ENCODE results near the gene CRTAP. TPM values are rescaled to one million over a fixed set of nuclear protein-coding genes. Genes with fewer than 3 reads are reported as not detected.

Gene CRTAP
- total RNA-seq, 1 experiment from 2014 or later: 99.3 TPM

- TF ChIP-seq CTCF (IDR thresholded peaks at IDR 0.05) (peak; percentile 70), TCF7L2 (IDR thresholded peaks at IDR 0.05; ENCODE audit: low read depth, low read length) (no peak)
- H3K27me3 ChIP-seq (ENCODE audit: control insufficient read depth, insufficient read depth, low read length): no peaks in the 10 kb centered on the region
- no peak overlapping the region for H3K27ac ChIP-seq (ENCODE audit: low read length)
- H3K36me3 ChIP-seq (ENCODE audit: control insufficient read depth, insufficient read depth, low read length): no peaks in the 10 kb centered on the region
- POLR2A ChIA-PET: no interaction called here
- TSS peak; percentile 79 for BruUV-seq (replicated peaks)
- no peaks in the 10 kb centered on the region; the same call in 1 of the 2 replicates for H3K4me1 ChIP-seq (ENCODE audit: control insufficient read depth, insufficient read depth, low read length)
- DNase-seq (ENCODE audit: low read depth, low spot score) (no peak), ATAC-seq (no peak)
- no peak overlapping the region for H3K4me3 ChIP-seq (ENCODE audit: low read depth in 2 of 2, low read length in 2 of 2)
- in situ Hi-C loops (cut with HindIII; ENCODE audit: low pct_unique_long_range_greater_than_20kb, low sequenced_read_pairs): no loop called here
- CTCF ChIA-PET: no interaction called here
- H3K9me3 ChIP-seq (ENCODE audit: control insufficient read depth, insufficient read depth, low read depth, low read length): no peaks in the 10 kb centered on the region
- intact Hi-C loops (cut with micrococcal nuclease; ENCODE audit: unreplicated experiment): no loop called here
Measured at GRCh38 chr3:33144433-33144832, 30.6 kb downstream of the CRTAP start.

DNA sequence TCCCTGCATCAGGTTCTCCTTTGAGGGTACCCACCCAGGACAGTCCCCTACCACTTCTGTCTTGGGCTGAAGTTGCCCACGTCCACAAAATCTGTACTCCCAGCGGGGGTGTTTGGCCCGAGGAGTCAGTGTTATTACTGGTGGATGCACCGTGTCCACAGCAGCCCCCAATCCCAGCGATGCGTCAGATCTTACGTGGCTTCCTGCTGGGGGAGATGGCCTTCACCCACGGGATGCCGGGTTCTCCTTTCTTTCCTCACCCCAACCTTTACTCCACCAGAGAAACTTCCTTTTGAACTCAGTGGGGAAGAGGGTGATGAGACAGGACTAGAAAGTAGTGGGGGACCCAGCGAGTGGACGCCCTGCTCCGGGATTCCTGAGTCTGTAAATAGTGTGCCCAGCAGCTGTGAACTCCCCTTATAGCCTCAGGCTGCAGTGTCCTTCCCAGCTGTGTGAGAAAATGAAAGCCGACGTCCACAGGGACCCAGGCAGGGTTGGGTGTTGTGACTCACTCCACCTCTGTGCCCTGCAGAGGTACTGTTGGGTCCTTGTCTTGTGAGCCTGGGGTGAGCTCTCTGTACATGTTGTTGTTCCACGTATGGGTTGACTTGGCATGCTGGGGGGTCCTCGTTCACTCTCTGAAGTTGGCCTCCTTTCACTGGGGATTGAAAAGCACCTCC, 31.5 kb downstream of the CRTAP start:
- no TSS peak for BruUV-seq (replicated peaks)
- ATAC-seq (peak; percentile 27; the same call in 1 of the 2 replicates), DNase-seq (ENCODE audit: low read depth, low spot score) (no peak)
- no peaks in the 10 kb centered on the region for H3K9me3 ChIP-seq (ENCODE audit: control insufficient read depth, insufficient read depth, low read depth, low read length)
- CTCF ChIA-PET: interaction anchor here (0.6 kb wide), 1 partner anchor 221 kb away, joined by 3 read pairs; no protein-coding TSS in a partner anchor
- no peak for TF ChIP-seq TCF7L2 (IDR thresholded peaks at IDR 0.05; ENCODE audit: low read depth, low read length)
- no peak for TF ChIP-seq SIN3A (IDR thresholded peaks at IDR 0.05; ENCODE audit: borderline replicate concordance, insufficient read depth, low read depth, low read length)
- no peak for TF ChIP-seq POLR2AphosphoS5 (IDR thresholded peaks at IDR 0.05; ENCODE audit: low read depth, low read length)
- TF ChIP-seq CTCF (IDR thresholded peaks at IDR 0.05): no peak
- no peak for TF ChIP-seq REST (IDR thresholded peaks at IDR 0.05; ENCODE audit: insufficient read depth in 1 of 2, low read depth in 2 of 2, low read length in 1 of 2)
- H3K27ac ChIP-seq (ENCODE audit: low read length): no peak overlapping the region
- in situ Hi-C loops (cut with HindIII; ENCODE audit: low pct_unique_long_range_greater_than_20kb, low sequenced_read_pairs) (no loop called here), intact Hi-C loops (cut with micrococcal nuclease; ENCODE audit: unreplicated experiment) (no loop called here)
- no peak overlapping the region for H3K4me3 ChIP-seq (ENCODE audit: low read depth in 2 of 2, low read length in 2 of 2)
- no peaks in the 10 kb centered on the region for H3K36me3 ChIP-seq (ENCODE audit: control insufficient read depth, insufficient read depth, low read length)
- H3K27me3 ChIP-seq (ENCODE audit: control insufficient read depth, insufficient read depth, low read length): no peaks in the 10 kb centered on the region
- POLR2A ChIA-PET: no interaction called here
- H3K4me1 ChIP-seq (ENCODE audit: control insufficient read depth, insufficient read depth, low read length): no peaks in the 10 kb centered on the region; the same call in 1 of the 2 replicates
